ENCODE results near the gene LPCAT4.

Gene LPCAT4

GRCh38 chr15:34374816-34375215 is 7.8 kb upstream of the LPCAT4 start:
- H4K20me1 ChIP-seq (ENCODE audit: insufficient read depth, low read length, poor library complexity, severe bottlenecking): no peaks in the 10 kb centered on the region
- H2AFZ ChIP-seq (ENCODE audit: low read length): no peak overlapping the region
- no peak for TF ChIP-seq EZH2phosphoT487 (IDR thresholded peaks at IDR 0.05; ENCODE audit: borderline replicate concordance)
- no peak for TF ChIP-seq CTCF (conservative IDR thresholded peaks at IDR 0.05; ENCODE audit: low read length)
- no peaks in the 10 kb centered on the region for H3K9me2 ChIP-seq (replicated peaks; ENCODE audit: low read depth, low read length)
- no peaks in the 10 kb centered on the region for H3K36me3 ChIP-seq (ENCODE audit: insufficient read depth, low read length)
- H3K9me3 ChIP-seq (ENCODE audit: insufficient read depth, low read depth, low read length): no peaks in the 10 kb centered on the region
- H3F3A ChIP-seq (ENCODE audit: low read depth): no peaks in the 10 kb centered on the region
- H3K4me1 ChIP-seq (ENCODE audit: insufficient read depth, low read length, poor library complexity, severe bottlenecking): no peaks in the 10 kb centered on the region
- H3K79me2 ChIP-seq (ENCODE audit: insufficient read depth, low read length): no peaks in the 10 kb centered on the region
- H3K4me3 ChIP-seq (ENCODE audit: low read length, poor library complexity, severe bottlenecking): no peak overlapping the region
- no peak overlapping the region for H3K4me2 ChIP-seq (ENCODE audit: low read depth, low read length, poor library complexity, severe bottlenecking)
- no peak overlapping the region for H3K9ac ChIP-seq (ENCODE audit: low read depth, low read length, poor library complexity, severe bottlenecking)
- no peaks in the 10 kb centered on the region for H3K27me3 ChIP-seq (ENCODE audit: insufficient read depth, low read length, poor library complexity, severe bottlenecking)

GRCh38 chr15:34373951-34374350 is 7.0 kb upstream of the LPCAT4 start:
- no peaks in the 10 kb centered on the region for H3K9me3 ChIP-seq (ENCODE audit: insufficient read depth, low read depth, low read length)
- H3K79me2 ChIP-seq (ENCODE audit: insufficient read depth, low read length): no peaks in the 10 kb centered on the region
- H3K27me3 ChIP-seq (ENCODE audit: insufficient read depth, low read length, poor library complexity, severe bottlenecking): no peaks in the 10 kb centered on the region
- no peaks in the 10 kb centered on the region for H3K9me2 ChIP-seq (replicated peaks; ENCODE audit: low read depth, low read length)
- H3K4me3 ChIP-seq (ENCODE audit: low read length, poor library complexity, severe bottlenecking): no peak overlapping the region
- no peak overlapping the region for H3K9ac ChIP-seq (ENCODE audit: low read depth, low read length, poor library complexity, severe bottlenecking)
- no peaks in the 10 kb centered on the region for H3K4me1 ChIP-seq (ENCODE audit: insufficient read depth, low read length, poor library complexity, severe bottlenecking)
- H3K4me2 ChIP-seq (ENCODE audit: low read depth, low read length, poor library complexity, severe bottlenecking): no peak overlapping the region
- H3F3A ChIP-seq (ENCODE audit: low read depth): no peaks in the 10 kb centered on the region
- no peaks in the 10 kb centered on the region for H4K20me1 ChIP-seq (ENCODE audit: insufficient read depth, low read length, poor library complexity, severe bottlenecking)
- no peaks in the 10 kb centered on the region for H3K36me3 ChIP-seq (ENCODE audit: insufficient read depth, low read length)
- TF ChIP-seq CTCF (conservative IDR thresholded peaks at IDR 0.05; ENCODE audit: low read length) (no peak), EZH2phosphoT487 (IDR thresholded peaks at IDR 0.05; ENCODE audit: borderline replicate concordance) (no peak)
- H2AFZ ChIP-seq (ENCODE audit: low read length): no peak overlapping the region

- Histone ChIP-seq H3K9me3 (ENCODE audit: insufficient read depth, low read depth, low read length) (no peaks in the 10 kb centered on the region), H3K9me2 (replicated peaks; ENCODE audit: low read depth, low read length) (no peaks in the 10 kb centered on the region), H3K79me2 (ENCODE audit: insufficient read depth, low read length) (peaks cover 22% of the 10 kb centered on the region), H3K27me3 (ENCODE audit: insufficient read depth, low read length, poor library complexity, severe bottlenecking) (no peaks in the 10 kb centered on the region), H3K4me2 (ENCODE audit: low read depth, low read length, poor library complexity, severe bottlenecking) (no peak overlapping the region), H3K36me3 (ENCODE audit: insufficient read depth, low read length) (no peaks in the 10 kb centered on the region), H3K4me1 (ENCODE audit: insufficient read depth, low read length, poor library complexity, severe bottlenecking) (peaks cover 9% of the 10 kb centered on the region), H3K9ac (ENCODE audit: low read depth, low read length, poor library complexity, severe bottlenecking) (no peak overlapping the region), H3F3A (ENCODE audit: low read depth) (no peaks in the 10 kb centered on the region), H3K4me3 (ENCODE audit: low read length, poor library complexity, severe bottlenecking) (no peak overlapping the region), H2AFZ (ENCODE audit: low read length) (no peak overlapping the region), H4K20me1 (ENCODE audit: insufficient read depth, low read length, poor library complexity, severe bottlenecking) (peaks cover 6% of the 10 kb centered on the region)
- no peak for TF ChIP-seq CTCF (conservative IDR thresholded peaks at IDR 0.05; ENCODE audit: low read length)
- no peak for TF ChIP-seq EZH2phosphoT487 (IDR thresholded peaks at IDR 0.05; ENCODE audit: borderline replicate concordance)
Measured at GRCh38 chr15:34370643-34371042, 3.6 kb upstream of the LPCAT4 start.

All from Loucy (cell line).